Fibroblast of skin of abdomen (primary cell): ENCODE results near the gene CUX1.
"Not testable (repeated sequence)": the region's sequence is repeated elsewhere in the genome, so short reads cannot be mapped to it uniquely, and the experiment has no call there.

ENCODE experiments used
- DNase-seq: peaks from one replicate; pipeline ENCODE4 v3.0.0-alpha.2; 2013

CUX1 gene

GRCh38 chr7:102154425-102154824 is 337.0 kb downstream of the CUX1 start:
- DNase-seq = no peak

- DNase-seq = no peak
Measured at GRCh38 chr7:102155821-102156441, 338.5 kb downstream of the CUX1 start.

- no peak for DNase-seq
Measured at GRCh38 chr7:102156867-102157266, 339.4 kb downstream of the CUX1 start.

DNA sequence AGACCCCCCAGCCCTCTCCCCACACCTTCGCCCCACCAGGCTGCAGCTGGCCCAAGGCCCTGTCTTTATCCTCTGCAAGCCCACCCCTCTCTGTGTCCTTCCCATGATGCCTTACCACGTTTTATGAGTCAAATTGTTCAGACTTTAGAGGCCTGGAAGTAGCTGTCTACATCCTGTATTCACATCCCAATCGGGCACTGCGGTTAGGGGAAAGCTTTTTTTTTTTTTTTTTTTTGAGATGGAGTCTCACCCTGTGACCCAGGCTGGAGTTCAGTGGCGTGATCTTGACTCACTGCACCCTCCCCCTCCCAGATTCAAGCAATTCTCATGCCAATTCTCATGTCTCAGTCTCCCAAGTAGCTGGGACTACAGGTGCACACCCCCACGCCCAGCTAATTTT is 347.7 kb downstream of the CUX1 start:
- DNase-seq = no peak

DNA sequence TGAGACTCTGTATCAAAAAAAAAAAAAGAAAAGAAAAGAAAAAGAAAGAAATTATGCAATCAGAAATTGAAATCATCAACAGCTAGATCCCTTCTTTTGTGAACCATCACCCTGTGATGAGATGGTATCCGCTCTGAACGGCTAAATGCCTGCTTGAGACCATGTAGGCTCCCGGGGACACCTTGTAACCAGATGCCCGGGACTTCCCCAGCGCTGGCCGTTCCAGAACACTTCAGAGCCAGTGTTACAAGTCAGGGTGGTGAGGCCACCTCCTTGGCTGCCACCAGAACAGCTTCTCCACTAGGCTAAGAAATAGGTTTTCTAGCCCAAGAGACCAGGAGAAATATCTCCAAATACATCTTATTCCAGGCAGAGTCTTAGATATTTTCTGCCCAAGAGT is 349.8 kb downstream of the CUX1 start:
- no peak for DNase-seq

DNA sequence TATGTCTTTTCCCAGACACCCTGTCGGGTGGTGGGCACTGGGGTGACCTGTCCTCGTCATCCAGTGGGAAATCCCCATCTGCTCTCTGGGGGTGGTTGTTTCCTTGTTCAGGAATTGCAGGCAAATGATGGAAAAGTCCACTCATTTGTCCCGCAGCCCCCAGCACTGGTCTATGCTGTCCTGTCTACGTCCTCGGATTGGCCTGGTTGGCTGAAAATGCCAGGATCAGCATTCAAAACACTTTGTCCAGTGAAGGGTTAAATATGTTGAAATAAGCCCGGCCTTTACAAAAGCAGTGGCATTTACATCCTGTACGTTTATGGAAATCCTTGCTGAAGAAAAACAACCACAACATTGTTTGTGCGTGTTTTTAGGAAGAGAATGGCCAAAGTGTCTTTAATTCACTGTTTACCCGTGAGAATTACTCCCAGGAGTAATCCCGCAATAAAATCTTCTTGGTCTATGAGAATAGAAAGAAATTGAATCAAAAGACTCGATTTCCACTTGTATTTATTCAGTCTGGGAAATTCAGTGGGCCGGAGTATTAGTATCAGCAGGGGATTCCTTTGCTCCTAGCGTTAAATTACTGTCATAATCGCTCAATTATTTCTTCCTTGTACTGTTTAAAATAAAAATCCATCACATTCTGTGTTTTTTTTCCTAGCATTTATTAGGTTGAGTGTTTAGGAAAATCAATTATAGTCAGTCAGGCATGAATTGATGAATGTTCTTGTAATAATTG is 352.4 kb downstream of the CUX1 start:
- no peak for DNase-seq

- DNase-seq = no peak
Measured at GRCh38 chr7:102170393-102170970, 353.1 kb downstream of the CUX1 start.

DNA sequence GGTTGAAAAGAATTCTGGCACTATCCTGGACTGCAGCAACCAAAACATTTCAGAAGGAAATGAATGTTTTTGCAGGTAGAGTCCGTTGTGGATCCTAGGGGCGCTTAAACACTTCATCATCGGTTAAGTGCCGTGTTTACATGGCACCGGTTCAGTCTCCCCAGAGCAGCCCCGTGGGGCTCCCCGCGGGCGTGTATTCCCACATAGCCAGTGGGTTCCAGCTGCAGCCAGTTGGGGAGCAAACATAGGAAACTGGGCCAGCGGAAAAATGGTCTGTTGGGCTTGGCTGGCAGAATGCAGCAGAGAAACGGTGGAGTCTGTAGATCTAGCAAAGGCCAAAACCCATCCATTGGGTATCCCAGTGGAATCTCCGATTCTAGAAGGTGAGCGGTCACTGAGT is 356.2 kb downstream of the CUX1 start:
- DNase-seq = no peak

GRCh38 chr7:102175423-102176170 is 358.2 kb downstream of the CUX1 start:
- no peak for DNase-seq

GRCh38 chr7:102178410-102178809 is 361.0 kb downstream of the CUX1 start:
- DNase-seq = no peak

DNA sequence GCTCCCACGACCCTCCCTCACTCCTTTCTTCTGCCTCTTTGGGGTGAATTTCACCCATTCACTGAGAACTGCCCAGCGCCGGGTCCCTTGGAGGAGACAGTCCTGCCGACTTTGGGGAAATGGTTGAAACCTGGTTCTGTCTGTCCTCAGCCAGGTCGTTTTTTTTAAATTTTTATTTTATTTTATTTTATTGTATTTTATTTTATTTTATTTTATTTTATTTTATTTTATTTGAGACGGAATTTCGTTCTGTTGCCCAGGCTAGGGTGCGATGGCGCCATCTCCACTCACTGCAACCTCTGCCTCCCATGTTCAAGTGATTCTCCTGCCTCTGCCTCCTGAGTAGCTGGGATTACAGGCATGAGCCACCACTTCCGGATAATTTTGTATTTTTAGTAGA is 363.3 kb downstream of the CUX1 start:
- no peak for DNase-seq

DNA sequence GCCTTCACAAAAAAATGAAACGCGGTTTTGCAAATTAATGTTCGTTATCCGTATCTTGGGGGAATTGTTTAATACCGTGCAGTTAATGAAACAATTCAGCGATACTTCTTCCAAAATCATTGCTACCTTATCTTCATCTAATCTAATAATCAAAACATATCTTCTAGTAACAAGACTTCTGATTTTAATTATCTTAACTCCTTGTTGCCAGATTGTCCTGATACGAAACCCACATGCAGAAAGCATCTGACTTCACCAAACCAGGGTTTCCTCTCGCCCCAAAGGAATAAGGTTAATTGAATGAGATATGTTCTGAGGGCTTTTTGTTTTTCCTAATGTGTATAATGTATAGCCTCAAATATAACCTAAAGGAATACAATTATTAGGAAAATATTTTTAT is 364.1 kb downstream of the CUX1 start:
- DNase-seq = no peak

DNA sequence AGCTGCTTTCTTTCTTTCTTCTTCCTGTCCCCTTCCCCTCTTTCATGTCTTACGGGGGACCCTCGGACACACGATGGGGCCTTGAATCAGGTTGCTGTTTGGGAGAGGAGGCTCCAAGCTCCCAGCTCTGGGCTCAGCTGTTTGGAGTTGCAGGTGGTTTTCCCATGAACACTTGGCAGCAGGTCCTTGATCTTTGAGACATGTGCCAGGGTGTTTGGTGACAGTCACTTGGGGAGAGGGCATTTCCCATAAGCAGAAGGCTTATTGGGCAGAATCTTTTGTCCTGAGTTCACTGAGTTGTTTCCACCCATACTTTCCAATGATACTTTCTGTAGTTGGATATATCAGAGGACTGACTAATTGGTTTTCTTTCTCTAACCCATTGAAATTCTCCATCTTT is 364.6 kb downstream of the CUX1 start:
- no peak for DNase-seq

GRCh38 chr7:102183848-102184247 is 366.4 kb downstream of the CUX1 start:
- DNase-seq = not testable (repeated sequence)

GRCh38 chr7:102184303-102184702 is 366.9 kb downstream of the CUX1 start:
- DNase-seq = no peak

- DNase-seq = no peak
Measured at GRCh38 chr7:102185796-102186195, 368.4 kb downstream of the CUX1 start.

DNA sequence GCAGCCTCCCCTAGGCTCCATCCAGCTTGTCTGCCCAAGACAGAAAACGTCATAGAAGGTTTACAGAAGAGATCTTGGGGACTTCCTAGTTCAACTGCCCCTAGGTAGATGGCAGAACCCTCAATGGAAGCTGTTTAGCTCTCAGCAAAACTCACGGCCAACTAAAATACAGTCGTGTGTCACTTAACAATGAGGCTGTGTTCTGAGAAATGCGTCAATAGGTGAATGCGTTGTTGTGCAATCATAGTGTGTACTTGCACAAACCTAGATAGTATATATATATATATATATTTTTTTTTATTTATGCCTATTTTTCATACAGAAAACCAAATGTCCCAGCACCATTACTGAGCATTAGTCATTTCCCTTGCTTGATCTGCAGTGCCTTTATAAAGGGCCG is 368.9 kb downstream of the CUX1 start:
- DNase-seq = no peak

GRCh38 chr7:102188746-102189145 is 371.3 kb downstream of the CUX1 start:
- DNase-seq = no peak

- DNase-seq = no peak
Measured at GRCh38 chr7:102189756-102190155, 372.3 kb downstream of the CUX1 start.

DNA sequence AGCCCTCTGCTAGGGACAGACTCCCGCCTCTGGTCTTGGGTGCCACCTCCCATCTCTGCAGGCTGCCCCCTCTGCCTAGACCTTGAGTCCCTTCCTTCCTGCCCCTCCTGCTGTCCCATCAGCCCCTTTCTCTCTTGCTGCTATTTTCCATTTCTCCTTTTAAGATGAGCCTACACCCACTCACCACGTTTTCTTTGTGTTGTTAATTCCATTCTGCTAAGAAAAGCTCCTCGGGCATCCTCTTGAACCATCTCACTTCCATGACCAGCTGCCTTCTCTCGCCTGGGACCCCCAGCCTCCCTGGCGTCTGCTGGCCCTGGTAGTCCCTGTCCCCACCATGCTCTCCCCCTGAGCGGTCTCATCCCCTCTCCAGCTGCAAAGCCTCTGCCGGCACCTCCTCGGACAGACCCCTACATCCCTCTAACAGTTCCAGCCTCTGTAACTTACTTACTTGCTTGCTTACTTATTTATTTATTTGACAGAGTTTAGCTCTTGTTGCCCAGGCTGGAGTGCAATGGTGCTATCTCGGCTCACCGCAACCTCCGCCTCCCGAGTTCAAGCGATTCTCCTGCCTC is 373.4 kb downstream of the CUX1 start:
- DNase-seq = no peak

DNA sequence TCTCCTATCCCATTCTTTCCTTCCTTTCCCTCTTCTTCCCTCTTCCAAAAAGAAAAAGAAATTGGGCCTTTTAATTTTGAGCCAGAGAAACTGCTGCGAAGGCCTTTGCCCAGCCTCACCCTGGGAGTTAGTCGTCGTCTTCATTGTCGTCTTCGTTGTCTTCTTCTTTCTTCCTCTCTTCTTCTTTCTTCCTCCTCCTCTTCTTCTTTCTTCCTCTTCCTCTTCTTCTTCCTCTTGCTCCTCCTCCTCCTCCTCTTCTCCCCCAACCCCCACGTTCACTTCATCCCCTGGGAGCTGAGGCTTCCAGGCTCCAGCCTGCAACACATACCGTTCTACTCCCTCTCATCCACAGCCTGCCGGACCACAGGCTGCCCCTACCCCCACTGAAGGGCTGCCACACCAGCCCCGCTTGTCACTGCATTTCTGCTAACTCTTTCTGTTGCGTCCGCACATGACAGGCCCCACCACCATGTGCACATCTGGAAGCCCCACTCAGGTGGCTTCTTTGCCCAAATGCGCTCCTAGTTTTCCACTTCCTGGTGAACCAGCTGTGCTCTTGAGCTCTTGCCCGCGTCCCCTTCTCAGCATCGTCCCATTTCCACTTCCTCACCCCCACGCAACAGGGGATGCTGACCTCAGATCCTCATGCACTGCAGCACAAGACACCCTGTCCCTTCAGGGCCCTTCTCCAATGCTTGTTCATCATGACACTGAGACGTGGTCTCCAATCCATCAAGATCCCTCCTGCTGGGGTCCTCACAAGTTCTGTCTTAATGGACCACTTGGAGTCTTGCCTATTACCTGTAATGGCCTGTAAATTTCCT is 374.3 kb downstream of the CUX1 start:
- no peak for DNase-seq

DNA sequence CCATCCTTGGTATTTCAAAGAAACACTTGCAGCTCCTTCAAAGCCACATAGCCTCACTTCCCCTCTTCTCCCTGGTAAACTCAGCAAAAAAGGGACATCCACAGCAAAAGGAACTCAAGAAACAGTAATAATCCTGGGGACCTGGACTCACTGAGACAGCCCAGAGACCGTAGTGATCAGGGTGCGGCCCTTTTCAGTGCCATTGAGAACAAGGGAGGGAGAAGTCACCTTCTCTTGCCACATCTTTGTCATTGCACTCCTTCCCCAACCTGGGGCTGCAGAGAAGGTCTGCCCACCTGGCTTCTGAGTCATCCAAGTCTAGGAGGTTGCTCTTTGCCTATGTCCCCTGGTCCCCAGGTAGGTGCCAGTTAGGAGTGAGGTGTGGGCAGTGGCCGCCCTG is 375.4 kb downstream of the CUX1 start:
- DNase-seq = no peak
